Neutrophil (primary cell): ENCODE results near the gene CCK.

Experiments
- H3K27ac ChIP-seq: fragments of 200-600 bp; sonication (generic); 2 replicates; pipeline ENCODE4 v1.5.1; 2016; ENCODE audit warnings: mild to moderate bottlenecking, moderate library complexity
- H3K27me3 ChIP-seq: fragments of 200-600 bp; sonication (generic); 2 replicates; pipeline ENCODE4 v1.6.0; 2016; ENCODE audit warnings: mild to moderate bottlenecking
- H3K36me3 ChIP-seq: fragments of 200-600 bp; sonication (generic); 2 replicates; pipeline ENCODE4 v1.5.1; 2017
- H3K4me1 ChIP-seq, 2 experiments: fragments of 200-600 bp in 1 of 2; sonication (generic) in 1 of 2; 1 replicate in 1 of 2; 2 replicates in 1 of 2; pipeline versions ENCODE4 v1.5.1 to v1.6.1; 2013 to 2016; ENCODE audit warnings: low read depth in 1 of 2, low read length in 1 of 2, mild to moderate bottlenecking in 1 of 2, moderate library complexity in 1 of 2; ENCODE audit not compliant: control insufficient read depth in 1 of 2, insufficient read depth in 1 of 2
- H3K4me3 ChIP-seq, 2 experiments: fragments of 200-600 bp in 1 of 2; sonication (generic) in 1 of 2; 1 replicate in 1 of 2; 2 replicates in 1 of 2; pipeline ENCODE4 v1.5.1; 2013 to 2016; ENCODE audit warnings: low read depth in 1 of 2, low read length in 1 of 2, mild to moderate bottlenecking in 1 of 2, moderate library complexity in 1 of 2
- H3K9me3 ChIP-seq: fragments of 200-600 bp; sonication (generic); 2 replicates; pipeline ENCODE4 v1.5.1; 2016
- TF ChIP-seq, protein P1 (sequence below): fragments of 200-600 bp; sonication (generic); IDR thresholded peaks from 2 replicates; pipeline ENCODE4 v1.5.1; 2016; ENCODE audit warnings: antibody characterized with exemption

The CCK gene

DNA sequence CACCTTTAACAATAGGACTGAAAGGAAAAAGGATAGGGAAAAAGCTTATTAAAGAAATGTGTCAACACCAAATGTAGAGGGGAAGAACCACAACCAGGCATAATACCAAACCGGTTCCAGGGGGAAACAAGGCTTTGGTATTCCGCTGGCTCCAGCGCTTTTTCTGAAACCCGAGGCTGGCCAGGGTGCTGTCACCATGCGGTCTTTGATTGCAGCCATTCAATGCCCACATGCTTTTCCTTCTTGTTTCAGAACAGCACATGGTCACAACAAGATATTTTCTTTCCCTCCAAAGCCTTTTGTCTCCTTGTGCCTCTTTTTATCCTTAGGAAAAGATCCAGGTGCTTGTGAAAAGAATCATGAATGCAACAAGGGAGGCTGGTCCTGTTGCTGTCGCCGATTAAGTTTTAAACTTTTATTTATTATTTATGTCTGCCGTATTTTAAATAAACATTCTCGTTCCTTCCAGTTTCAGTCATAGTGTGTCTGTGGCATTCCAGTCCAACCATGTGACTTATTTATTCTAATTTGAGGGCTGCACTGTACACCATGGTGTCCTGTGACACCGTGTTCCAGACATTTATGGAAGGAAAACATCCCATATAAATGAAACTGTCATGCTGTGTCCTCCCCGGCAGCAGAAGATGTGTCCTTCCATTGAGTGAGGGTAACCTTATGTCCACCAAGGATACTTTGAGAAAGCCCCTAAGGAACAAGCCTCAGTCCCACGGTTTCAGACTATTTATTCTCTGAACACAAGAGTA is 41.1 kb downstream of the CCK start:
- TF ChIP-seq, protein P1, sequence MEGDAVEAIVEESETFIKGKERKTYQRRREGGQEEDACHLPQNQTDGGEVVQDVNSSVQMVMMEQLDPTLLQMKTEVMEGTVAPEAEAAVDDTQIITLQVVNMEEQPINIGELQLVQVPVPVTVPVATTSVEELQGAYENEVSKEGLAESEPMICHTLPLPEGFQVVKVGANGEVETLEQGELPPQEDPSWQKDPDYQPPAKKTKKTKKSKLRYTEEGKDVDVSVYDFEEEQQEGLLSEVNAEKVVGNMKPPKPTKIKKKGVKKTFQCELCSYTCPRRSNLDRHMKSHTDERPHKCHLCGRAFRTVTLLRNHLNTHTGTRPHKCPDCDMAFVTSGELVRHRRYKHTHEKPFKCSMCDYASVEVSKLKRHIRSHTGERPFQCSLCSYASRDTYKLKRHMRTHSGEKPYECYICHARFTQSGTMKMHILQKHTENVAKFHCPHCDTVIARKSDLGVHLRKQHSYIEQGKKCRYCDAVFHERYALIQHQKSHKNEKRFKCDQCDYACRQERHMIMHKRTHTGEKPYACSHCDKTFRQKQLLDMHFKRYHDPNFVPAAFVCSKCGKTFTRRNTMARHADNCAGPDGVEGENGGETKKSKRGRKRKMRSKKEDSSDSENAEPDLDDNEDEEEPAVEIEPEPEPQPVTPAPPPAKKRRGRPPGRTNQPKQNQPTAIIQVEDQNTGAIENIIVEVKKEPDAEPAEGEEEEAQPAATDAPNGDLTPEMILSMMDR: no peak
- H3K27me3 ChIP-seq: no peaks in the 10 kb centered on the region
- peaks cover 37% of the 10 kb centered on the region for H3K36me3 ChIP-seq
- H3K4me1 ChIP-seq: no peaks in the 10 kb centered on the region
- no peaks in the 10 kb centered on the region for H3K9me3 ChIP-seq
- no peak overlapping the region for H3K27ac ChIP-seq
- no peak overlapping the region for H3K4me3 ChIP-seq

DNA sequence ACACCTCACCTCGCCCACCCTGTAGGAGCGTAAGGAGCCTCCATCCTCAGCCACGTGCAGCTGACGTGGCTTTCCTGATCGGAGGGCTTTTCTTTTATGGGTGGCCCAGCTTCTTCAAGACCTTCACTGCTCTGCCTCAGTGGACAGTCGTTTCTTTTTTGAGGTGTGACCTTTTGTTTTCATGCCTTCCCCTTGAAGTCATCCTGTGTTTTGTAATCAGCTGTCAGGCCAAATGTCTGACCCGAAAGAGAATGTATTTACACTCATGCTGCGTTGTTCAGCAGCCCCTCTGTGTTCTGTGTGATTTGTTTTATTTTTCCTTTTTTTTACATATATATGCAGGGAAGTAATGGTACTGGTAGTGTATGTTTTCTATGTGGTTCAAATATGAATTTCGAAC is 41.8 kb downstream of the CCK start:
- no peak overlapping the region for H3K27ac ChIP-seq
- TF ChIP-seq, protein P1: no peak
- H3K9me3 ChIP-seq: no peaks in the 10 kb centered on the region
- no peak overlapping the region for H3K4me3 ChIP-seq
- peaks cover 40% of the 10 kb centered on the region for H3K36me3 ChIP-seq
- H3K4me1 ChIP-seq: no peaks in the 10 kb centered on the region
- no peaks in the 10 kb centered on the region for H3K27me3 ChIP-seq

DNA sequence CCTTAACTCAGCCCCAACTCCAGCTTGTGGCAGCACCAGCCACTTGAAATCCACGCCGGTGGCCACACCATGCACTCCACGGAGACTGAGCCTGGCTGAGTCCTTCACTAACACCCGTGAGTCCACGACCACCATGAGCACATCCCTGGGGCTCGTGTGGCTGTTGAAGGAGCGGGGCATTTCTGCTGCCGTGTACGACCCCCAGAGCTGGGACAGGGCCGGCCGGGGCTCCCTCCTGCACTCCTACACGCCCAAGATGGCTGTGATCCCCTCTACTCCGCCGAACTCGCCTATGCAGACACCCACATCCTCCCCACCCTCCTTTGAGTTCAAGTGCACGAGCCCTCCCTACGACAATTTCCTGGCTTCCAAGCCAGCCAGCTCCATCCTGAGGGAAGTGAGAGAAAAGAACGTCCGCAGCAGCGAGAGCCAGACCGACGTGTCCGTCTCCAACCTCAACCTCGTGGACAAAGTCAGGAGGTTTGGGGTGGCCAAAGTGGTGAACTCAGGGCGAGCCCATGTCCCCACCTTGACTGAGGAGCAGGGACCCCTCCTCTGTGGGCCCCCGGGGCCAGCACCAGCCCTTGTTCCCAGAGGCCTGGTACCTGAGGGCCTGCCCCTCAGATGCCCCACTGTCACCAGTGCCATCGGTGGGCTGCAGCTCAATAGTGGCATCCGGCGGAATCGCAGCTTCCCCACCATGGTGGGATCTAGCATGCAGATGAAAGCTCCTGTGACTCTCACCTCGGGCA is 42.9 kb downstream of the CCK start:
- no peak overlapping the region for H3K4me3 ChIP-seq
- H3K9me3 ChIP-seq: no peaks in the 10 kb centered on the region
- H3K4me1 ChIP-seq: no peaks in the 10 kb centered on the region
- no peaks in the 10 kb centered on the region for H3K27me3 ChIP-seq
- H3K36me3 ChIP-seq: peaks cover 42% of the 10 kb centered on the region
- no peak overlapping the region for H3K27ac ChIP-seq
- TF ChIP-seq, protein P1: no peak

DNA sequence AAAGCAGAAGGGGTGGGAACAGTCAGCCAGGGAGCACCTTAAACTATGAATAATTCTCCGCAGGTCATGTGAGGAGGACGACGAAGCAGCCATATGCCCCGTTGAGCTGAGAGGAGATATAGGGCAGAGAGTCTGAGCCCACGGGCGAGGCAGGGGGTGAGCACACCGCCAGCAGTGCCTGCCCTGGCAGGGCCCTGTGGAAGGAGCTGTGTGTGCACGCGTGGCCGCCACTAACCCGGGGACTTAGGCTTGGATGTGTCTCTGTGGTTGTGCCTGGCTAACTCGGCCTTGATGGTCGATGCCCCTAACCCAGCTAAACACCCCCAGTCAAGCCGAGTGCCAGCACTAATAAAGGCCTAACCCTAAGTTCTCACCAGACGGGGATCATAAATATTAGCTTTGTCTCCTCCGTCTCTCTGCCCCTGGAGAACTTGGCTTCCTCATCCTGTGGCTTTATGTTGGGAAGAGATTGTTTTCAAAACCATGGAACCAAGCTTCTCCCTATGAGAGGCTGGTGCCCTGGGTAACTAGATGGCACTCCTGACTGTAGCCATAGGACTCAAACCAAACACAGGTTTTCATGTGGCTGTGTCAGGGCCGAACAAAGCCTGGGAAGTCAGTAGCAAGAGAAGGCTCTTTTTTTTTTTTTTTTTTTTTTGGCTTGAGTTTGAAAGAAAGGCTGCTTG is 45.4 kb downstream of the CCK start:
- Histone ChIP-seq H3K36me3 (peaks cover 42% of the 10 kb centered on the region), H3K9me3 (no peaks in the 10 kb centered on the region), H3K27ac (no peak overlapping the region), H3K4me1 (no peaks in the 10 kb centered on the region), H3K27me3 (no peaks in the 10 kb centered on the region), H3K4me3 (no peak overlapping the region)
- TF ChIP-seq, protein P1: no peak

DNA sequence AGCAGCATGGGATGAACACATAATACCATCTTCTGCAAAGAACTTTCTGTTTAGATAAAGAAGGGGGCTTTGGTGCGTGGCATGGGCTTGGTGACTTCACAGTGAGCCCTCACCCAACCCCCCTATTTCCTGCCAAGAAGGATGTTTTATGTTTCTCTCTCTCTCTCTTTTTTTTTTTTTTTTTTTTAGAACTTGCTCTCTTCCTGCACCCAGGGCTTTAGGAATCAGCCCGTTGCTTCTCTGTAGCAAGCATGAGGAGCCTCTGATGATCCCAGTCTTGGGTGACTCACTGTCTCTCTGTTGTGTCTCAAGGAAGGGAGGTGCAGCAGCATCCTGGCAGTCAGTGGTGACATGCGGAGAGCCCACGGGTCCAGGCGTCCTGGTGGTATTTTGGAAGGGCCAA is 49.1 kb downstream of the CCK start:
- Histone ChIP-seq H3K27me3 (no peaks in the 10 kb centered on the region), H3K4me1 (no peaks in the 10 kb centered on the region), H3K4me3 (no peak overlapping the region), H3K36me3 (peaks cover 39% of the 10 kb centered on the region), H3K27ac (no peak overlapping the region), H3K9me3 (no peaks in the 10 kb centered on the region)
- TF ChIP-seq, protein P1: no peak
